Neutrophil (primary cell): ENCODE measurements around the gene SPDYE17.
"Not testable (repeated sequence)": the region's sequence is repeated elsewhere in the genome, so short reads cannot be mapped to it uniquely, and the experiment has no call there.

Experiments
- H3K27ac ChIP-seq: fragments of 200-600 bp; sonication (generic); 2 replicates; pipeline ENCODE4 v1.5.1; 2016; ENCODE audit warnings: mild to moderate bottlenecking, moderate library complexity
- H3K27me3 ChIP-seq: fragments of 200-600 bp; sonication (generic); 2 replicates; pipeline ENCODE4 v1.6.0; 2016; ENCODE audit warnings: mild to moderate bottlenecking
- H3K36me3 ChIP-seq: fragments of 200-600 bp; sonication (generic); 2 replicates; pipeline ENCODE4 v1.5.1; 2017
- H3K4me1 ChIP-seq, 2 experiments: fragments of 200-600 bp in 1 of 2; sonication (generic) in 1 of 2; 1 replicate in 1 of 2; 2 replicates in 1 of 2; pipeline versions ENCODE4 v1.5.1 to v1.6.1; 2013 to 2016; ENCODE audit warnings: low read depth in 1 of 2, low read length in 1 of 2, mild to moderate bottlenecking in 1 of 2, moderate library complexity in 1 of 2; ENCODE audit not compliant: control insufficient read depth in 1 of 2, insufficient read depth in 1 of 2
- H3K4me3 ChIP-seq, 2 experiments: fragments of 200-600 bp in 1 of 2; sonication (generic) in 1 of 2; 1 replicate in 1 of 2; 2 replicates in 1 of 2; pipeline ENCODE4 v1.5.1; 2013 to 2016; ENCODE audit warnings: low read depth in 1 of 2, low read length in 1 of 2, mild to moderate bottlenecking in 1 of 2, moderate library complexity in 1 of 2
- H3K9me3 ChIP-seq: fragments of 200-600 bp; sonication (generic); 2 replicates; pipeline ENCODE4 v1.5.1; 2016

Gene SPDYE17

DNA sequence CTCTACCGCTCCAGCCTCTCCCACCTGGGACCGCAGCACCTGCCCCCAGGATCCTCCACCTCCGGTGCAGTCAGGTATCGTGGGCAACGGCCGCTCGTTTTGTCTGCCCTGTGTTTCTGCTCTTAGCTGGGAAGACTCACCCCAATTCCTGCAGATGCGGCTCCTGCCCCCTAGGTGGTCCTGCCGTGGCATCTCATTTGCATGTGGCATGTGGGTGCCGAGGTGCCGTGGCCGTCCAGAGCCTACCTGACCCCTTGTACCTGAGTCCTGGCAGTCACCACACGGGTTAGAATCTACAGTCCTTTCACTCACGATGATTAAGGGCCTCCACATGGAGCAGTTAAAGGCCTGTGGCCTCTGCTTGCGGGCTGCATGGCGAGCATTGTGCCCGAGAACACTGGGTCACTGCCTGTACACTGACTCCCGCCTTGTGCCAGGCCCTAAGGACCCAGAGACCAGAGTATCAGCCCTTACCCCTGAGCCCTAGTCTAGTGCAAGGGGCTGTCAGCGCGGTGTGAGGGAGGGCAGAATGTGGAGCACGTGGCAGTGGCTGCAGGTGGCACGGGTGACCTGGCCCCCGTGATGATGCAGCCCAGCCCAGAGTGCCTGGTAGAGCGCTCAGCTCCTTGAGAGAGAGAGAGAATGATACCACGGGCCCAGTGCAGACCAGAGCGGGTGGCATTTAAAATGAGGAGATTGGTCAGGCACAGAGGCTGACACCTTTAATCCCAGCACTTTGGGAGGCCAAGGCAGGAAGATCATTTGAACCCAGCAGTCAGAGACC lies 50.8 kb downstream of the SPDYE17 start:
- H3K27me3 ChIP-seq, H3K4me3 ChIP-seq, H3K4me1 ChIP-seq, H3K27ac ChIP-seq, H3K9me3 ChIP-seq: not testable (repeated sequence)
- peaks cover 30% of the 10 kb centered on the region for H3K36me3 ChIP-seq

DNA sequence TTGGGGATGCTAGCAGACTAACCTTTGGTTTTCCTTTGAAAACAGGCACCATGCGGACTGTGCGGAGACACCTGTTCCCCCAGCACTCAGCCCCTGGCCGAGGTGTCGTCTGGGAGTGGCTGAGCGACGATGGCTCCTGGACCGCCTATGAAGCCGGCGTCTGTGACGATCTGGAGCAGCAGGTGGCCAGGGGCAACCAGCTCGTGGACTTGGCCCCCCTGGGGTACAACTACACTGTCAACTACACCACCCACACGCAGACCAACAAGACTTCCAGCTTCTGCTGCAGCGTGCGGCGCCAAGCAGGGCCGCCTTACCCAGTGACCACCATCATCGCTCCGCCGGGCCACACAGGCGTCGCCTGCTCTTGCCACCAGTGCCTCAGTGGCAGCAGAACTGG lies 51.6 kb downstream of the SPDYE17 start:
- H3K4me1 ChIP-seq, H3K9me3 ChIP-seq, H3K27ac ChIP-seq, H3K27me3 ChIP-seq, H3K4me3 ChIP-seq: not testable (repeated sequence)
- peaks cover 30% of the 10 kb centered on the region for H3K36me3 ChIP-seq

DNA sequence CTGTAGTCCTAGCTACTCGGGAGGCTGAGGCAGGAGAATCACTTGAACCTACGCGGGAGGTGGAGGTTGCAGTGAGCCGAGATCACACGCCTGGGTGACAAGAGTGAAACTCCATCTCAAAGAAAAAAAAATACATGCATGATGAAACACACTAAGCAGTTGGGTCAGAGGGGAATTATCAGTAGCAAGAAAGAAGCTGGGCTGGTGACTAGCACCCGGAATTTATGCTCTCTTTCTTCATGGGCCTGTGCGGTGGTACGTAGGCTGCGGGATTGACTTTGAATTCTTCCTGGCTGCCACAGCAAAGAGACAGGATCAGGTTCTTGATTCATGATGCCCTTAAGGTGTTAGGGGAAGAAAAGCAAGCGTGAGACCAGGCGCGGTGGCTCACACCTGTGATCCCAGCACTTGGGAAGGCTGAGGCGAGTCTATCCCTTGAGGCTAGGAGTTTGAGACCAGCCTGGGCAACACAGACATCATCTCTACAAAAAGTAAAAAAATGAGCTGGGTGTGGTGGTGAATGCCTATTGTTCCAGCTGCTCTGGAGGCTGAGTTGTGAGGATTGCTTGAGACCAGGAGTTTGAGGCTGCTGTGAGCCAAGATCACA lies 54.3 kb downstream of the SPDYE17 start:
- not testable (repeated sequence) for H3K4me3 ChIP-seq, H3K4me1 ChIP-seq, H3K9me3 ChIP-seq, H3K27me3 ChIP-seq, H3K27ac ChIP-seq
- peaks cover 30% of the 10 kb centered on the region for H3K36me3 ChIP-seq

DNA sequence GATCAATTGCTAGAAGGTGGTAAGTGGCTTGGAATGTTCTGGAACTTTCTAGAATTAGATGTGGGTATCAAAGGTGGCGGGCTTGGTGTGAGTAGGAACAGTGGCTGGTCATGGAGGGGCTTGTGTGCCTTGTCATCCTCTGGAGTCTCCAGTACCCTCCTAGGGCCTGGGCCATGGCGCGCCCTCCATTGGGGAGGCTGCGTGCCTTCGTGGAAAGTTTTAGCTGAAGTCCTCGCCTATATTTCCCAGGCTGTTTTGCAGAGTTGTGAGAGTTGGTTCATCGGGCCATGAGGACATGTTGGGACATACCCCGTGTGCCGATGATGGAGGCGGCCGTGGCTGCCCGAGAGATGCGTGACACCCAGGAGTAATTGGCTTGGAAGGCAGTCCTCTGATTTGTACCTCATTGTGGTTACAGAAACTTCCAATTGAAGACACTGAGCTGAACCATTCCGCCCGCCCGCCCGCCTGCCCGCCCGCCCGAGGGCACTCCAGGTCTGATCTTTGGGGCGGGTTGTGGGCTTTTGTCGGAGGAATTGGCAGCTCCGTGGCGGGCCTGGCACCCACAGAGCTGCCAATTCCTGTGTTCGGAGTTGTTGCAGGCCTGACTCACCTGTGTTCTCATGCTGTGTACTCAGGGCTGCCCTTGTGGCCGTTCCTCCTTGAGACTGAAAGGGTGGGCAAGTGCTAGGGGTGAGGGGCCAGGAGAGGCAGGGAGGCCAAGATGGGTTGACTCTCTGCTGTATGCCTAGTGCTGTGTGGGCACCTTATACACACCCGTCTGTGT lies 57.2 kb downstream of the SPDYE17 start:
- not testable (repeated sequence) for H3K9me3 ChIP-seq, H3K27ac ChIP-seq, H3K27me3 ChIP-seq, H3K4me1 ChIP-seq, H3K4me3 ChIP-seq
- H3K36me3 ChIP-seq = peaks cover 13% of the 10 kb centered on the region

DNA sequence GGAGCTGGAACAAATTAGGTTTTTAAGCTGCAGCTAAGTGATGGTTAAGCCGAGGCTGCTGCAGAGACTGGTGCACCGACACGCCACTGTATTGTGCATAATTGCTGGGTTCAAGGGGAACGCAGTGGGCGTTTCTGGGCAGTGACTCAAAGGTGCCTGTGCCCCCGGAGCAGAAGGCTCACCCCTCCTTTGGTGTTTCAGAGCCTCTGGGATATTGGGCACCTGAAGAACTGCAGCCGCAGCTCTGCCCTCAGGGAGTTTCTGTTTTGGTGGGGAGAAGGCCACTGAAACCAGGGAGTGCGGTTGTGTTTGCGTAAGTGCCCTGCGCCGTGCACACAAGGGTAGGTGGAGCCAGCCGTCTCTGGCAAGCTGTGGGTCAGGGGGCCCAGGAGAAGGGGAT lies 57.8 kb downstream of the SPDYE17 start:
- H3K27me3 ChIP-seq, H3K4me1 ChIP-seq, H3K9me3 ChIP-seq, H3K27ac ChIP-seq, H3K4me3 ChIP-seq: not testable (repeated sequence)
- peaks cover 12% of the 10 kb centered on the region for H3K36me3 ChIP-seq

DNA sequence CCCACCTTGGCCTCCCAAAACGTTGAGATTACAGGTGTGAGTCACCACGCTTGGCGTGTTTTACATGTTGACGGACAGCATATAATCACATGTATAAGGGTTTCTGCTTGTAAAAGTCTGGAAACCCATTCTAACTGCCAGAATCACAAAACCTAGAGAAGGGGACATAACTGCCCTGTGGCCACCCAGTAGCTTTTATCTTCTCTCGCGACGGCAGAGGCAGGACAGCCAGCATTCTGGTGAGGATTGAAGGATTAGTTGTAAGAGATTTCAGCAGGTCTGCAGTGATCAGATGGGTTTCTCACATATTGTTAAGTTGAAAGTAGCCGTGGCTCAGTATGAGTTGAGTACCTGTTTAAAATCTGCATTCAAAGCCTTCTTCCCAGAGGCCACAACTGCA lies 59.8 kb downstream of the SPDYE17 start:
- not testable (repeated sequence) for H3K4me1 ChIP-seq, H3K27me3 ChIP-seq, H3K9me3 ChIP-seq, H3K4me3 ChIP-seq, H3K36me3 ChIP-seq, H3K27ac ChIP-seq
